HG02870 (cell line): ENCODE measurements around the gene ASAH2B.
A peak's percentile ranks its signal among the peaks of the same experiment; 100 is the strongest.
"Not testable (repeated sequence)": the region's sequence is repeated elsewhere in the genome, so short reads cannot be mapped to it uniquely, and the experiment has no call there.

Source experiments
- ATAC-seq: cut with Tn5 transposase; IDR thresholded peaks from one replicate; pipeline ENCODE4 v1.9.1; 2021; ENCODE audit warnings: mild to moderate bottlenecking, moderate library complexity; ENCODE audit not compliant: unreplicated experiment

Gene ASAH2B

GRCh38 chr10:50739618-50740292 is at the start of gene ASAH2B:
Gene ASAH2B, plus strand, starts transcription at chr10:50739936. Its CDS starts 5,195 bp downstream, at chr10:50745131.
- peak; percentile 81 for ATAC-seq

GRCh38 chr10:50697819-50698218 is 41.9 kb upstream of the ASAH2B start:
- ATAC-seq: not testable (repeated sequence)

DNA sequence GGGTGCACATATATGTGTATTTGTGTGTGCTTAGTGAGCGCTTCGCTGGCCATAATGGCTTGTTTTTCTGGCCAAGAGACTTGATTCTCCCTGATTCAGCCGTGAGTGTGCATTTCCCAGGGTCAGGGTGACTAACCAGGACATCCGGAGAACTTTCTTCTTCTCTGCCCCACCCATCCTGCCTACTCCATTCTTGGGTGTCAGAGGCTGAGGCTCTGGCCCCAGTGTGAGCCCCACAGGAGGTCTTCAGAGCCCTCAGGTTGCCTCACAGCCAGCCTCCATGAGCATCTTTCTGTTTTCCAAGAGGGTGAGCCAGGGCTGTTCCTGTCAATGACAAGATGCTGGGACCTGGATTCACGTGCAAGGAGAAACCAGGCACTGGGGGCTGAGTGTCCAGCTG is 37.8 kb upstream of the ASAH2B start:
- not testable (repeated sequence) for ATAC-seq

DNA sequence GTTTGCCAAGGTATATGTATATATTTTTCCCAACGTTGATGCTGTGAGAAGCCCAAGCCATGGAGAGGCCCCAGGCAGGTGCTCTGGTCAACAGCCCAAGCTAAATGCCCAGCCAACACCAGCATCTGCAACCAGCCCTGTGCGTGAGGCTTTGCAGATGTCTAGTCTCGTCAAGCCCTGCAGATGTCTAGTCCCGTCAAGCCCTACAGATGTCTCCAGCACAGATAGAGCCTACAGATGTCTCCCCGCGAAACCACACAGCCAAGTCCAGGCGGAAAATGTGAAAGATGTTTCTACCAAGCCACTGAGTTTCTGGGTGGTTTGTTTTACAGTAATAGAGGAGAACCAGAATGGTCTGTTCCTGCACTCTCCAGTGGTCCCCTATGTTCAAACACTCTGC is 36.7 kb upstream of the ASAH2B start:
- ATAC-seq: peak; percentile 70

GRCh38 chr10:50704436-50705079 is 35.2 kb upstream of the ASAH2B start:
- ATAC-seq: not testable (repeated sequence)

DNA sequence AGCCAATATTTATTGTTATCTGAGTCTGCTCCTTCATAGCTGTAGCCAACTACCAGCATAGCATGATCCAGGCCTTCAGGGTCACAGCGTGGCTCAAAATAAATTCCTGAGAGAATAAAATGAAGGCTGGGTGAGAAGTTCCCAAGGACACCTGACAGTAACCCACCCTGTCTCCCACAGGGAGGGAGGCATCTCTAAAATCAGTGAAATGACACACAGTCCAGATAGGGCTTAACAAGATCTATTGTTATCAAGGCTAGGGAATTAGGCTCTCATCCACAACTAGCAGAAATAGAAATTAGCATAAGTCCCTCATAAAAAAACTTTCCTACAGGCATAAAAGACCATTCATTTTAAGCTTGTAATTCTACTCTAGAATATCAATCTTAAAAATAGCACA is 33.7 kb upstream of the ASAH2B start:
- not testable (repeated sequence) for ATAC-seq

GRCh38 chr10:50710241-50710640 is 29.5 kb upstream of the ASAH2B start:
- not testable (repeated sequence) for ATAC-seq

GRCh38 chr10:50723812-50724211 is 15.9 kb upstream of the ASAH2B start:
- peak; percentile 97 for ATAC-seq

GRCh38 chr10:50728112-50728511 is 11.6 kb upstream of the ASAH2B start:
- ATAC-seq: not testable (repeated sequence)

GRCh38 chr10:50738987-50739617 is 634 bp upstream of the ASAH2B start:
- not testable (repeated sequence) for ATAC-seq

GRCh38 chr10:50740293-50740648 is 535 bp downstream of the ASAH2B start:
- ATAC-seq: peak; percentile 41

GRCh38 chr10:50742820-50743219 is 3.1 kb downstream of the ASAH2B start:
- not testable (repeated sequence) for ATAC-seq

GRCh38 chr10:50766774-50767513 is 27.2 kb downstream of the ASAH2B start:
- not testable (repeated sequence) for ATAC-seq

DNA sequence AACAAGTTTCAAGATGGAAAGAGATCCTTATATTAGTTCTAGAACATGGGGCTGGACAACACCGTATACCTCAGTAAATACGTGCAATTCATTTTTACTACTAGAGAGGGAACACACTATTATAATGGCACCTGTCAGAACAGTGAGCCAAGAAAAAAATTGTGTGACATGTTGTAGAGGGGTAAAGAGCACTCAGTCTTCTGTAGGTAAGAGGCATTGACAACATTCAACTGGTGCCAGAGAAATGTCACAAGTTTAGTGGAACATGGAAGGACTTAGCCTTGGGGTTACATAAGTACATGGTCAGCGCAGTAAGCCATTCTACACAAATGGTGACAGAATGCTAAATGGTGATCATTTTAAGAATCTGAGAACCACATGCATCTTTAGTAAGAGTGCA is 32.3 kb downstream of the ASAH2B start:
- ATAC-seq: not testable (repeated sequence)

- not testable (repeated sequence) for ATAC-seq
Measured at GRCh38 chr10:50774868-50775267, 35.1 kb downstream of the ASAH2B start.

DNA sequence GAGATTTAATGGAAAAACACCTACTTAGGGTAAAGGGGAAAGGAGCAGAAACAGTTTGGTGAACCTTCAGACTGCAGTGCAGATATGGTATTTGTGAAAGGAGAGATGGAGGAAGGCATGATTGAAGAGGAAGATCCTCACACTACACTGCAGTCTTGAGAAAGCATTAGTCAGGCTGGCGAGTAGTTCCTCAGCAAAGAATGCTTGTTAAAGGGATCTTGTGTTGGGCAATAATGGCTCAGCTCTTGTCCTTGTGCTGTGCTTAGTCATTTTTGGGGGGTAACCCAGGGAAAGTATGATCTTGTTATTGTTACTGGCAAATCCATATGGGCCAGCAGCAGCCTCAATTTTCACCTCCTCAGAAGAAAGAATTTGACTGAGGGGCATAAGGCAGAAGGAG is 40.3 kb downstream of the ASAH2B start:
- ATAC-seq: not testable (repeated sequence)

GRCh38 chr10:50782017-50782416 is 42.3 kb downstream of the ASAH2B start:
- not testable (repeated sequence) for ATAC-seq

GRCh38 chr10:50787962-50788361 is 48.2 kb downstream of the ASAH2B start:
- not testable (repeated sequence) for ATAC-seq

- ATAC-seq: peak; percentile 48
Measured at GRCh38 chr10:50788951-50789945, 49.5 kb downstream of the ASAH2B start.

DNA sequence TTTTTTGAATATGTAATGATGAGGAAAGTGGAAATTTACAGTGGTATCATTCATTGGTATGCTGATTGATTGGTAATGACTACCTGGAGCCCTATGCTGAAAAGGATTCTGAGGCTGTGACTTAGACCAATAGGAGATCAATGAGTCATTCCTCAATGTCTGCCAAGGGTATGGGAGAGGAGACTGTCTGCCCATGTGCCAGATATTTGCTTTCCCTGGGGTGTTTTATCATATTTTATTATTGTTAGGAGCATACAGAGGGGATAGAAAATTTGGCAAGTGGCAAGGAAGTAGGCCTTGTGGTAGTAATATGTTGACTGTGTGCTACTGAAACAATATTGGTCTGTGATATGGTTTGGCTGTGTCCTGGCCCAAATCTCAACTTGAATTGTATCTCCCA is 54.8 kb downstream of the ASAH2B start:
- no peak for ATAC-seq
